ENCODE results near the gene ADGRA1. TPM values are rescaled to one million over a fixed set of nuclear protein-coding genes. Genes with fewer than 3 reads are reported as not detected.

ADGRA1 gene
- total RNA-seq, 4 donors from 2014 or later: not detected

GRCh38 chr10:133070405-133070804, 17.3 kb upstream of the ADGRA1 start:
- Histone ChIP-seq H3K27ac (no peak overlapping the region), H3K27me3 (peaks cover 0 to 67% (median 0%) of the 10 kb centered on the region in 4 donors), H3K4me3 (no peak overlapping the region), H3K36me3 (no peaks in the 10 kb centered on the region), H3K9me3 (no peaks in the 10 kb centered on the region), H3K4me1 (no peaks in the 10 kb centered on the region)
- WGBS, 2 donors: 68 to 72% methylated on average over 14 to 16 of the region's 16 CpGs
- TF ChIP-seq POLR2A (IDR thresholded peaks at IDR 0.05) (no peak), CTCF (IDR thresholded peaks at IDR 0.05) (no peak)
- intact Hi-C loops (cut with DNase I): no loop called here
- DNase-seq: no peak

- no peak for DNase-seq
- Histone ChIP-seq H3K27me3 (peaks cover 0 to 71% (median 0%) of the 10 kb centered on the region in 4 donors), H3K27ac (no peak overlapping the region), H3K36me3 (no peaks in the 10 kb centered on the region), H3K9me3 (no peaks in the 10 kb centered on the region), H3K4me1 (no peaks in the 10 kb centered on the region), H3K4me3 (no peak overlapping the region)
- WGBS, 2 donors: 69 to 81% methylated on average over 4 to 6 of the region's 21 CpGs
- TF ChIP-seq CTCF (IDR thresholded peaks at IDR 0.05) (no peak), POLR2A (IDR thresholded peaks at IDR 0.05) (no peak)
- intact Hi-C loops (cut with DNase I): no loop called here
Observed at GRCh38 chr10:133070810-133071209, 16.9 kb upstream of the ADGRA1 start.

- H3K4me3 ChIP-seq: no peak overlapping the region
- no peaks in the 10 kb centered on the region for H3K9me3 ChIP-seq
- no peaks in the 10 kb centered on the region for H3K4me1 ChIP-seq
- no peak overlapping the region for H3K27ac ChIP-seq
- no peaks in the 10 kb centered on the region for H3K36me3 ChIP-seq
- DNase-seq: no peak
- intact Hi-C loops (cut with DNase I): no loop called here
- TF ChIP-seq CTCF (IDR thresholded peaks at IDR 0.05): no peak
- TF ChIP-seq POLR2A (IDR thresholded peaks at IDR 0.05): no peak
- peaks cover 0 to 80% (median 0%) of the 10 kb centered on the region in 4 donors for H3K27me3 ChIP-seq
- WGBS, 2 donors: no CpG with 5 or more reads among the region's 11 CpGs
Observed at GRCh38 chr10:133071733-133072132, 16.0 kb upstream of the ADGRA1 start.

GRCh38 chr10:133072196-133072595, 15.5 kb upstream of the ADGRA1 start:
- TF ChIP-seq POLR2A (IDR thresholded peaks at IDR 0.05) (no peak), CTCF (IDR thresholded peaks at IDR 0.05) (no peak)
- 61 to 64% methylated on average over 2 to 4 of the region's 19 CpGs for WGBS, 2 donors
- H3K4me1 ChIP-seq: no peaks in the 10 kb centered on the region
- H3K36me3 ChIP-seq: no peaks in the 10 kb centered on the region
- peaks cover 0 to 84% (median 0%) of the 10 kb centered on the region in 4 donors for H3K27me3 ChIP-seq
- no peak for DNase-seq
- H3K27ac ChIP-seq: no peak overlapping the region
- no peak overlapping the region for H3K4me3 ChIP-seq
- intact Hi-C loops (cut with DNase I): no loop called here
- H3K9me3 ChIP-seq: no peaks in the 10 kb centered on the region

- no peak for TF ChIP-seq CTCF (IDR thresholded peaks at IDR 0.05)
- TF ChIP-seq POLR2A (IDR thresholded peaks at IDR 0.05): no peak
- Histone ChIP-seq H3K36me3 (no peaks in the 10 kb centered on the region), H3K4me3 (no peak overlapping the region), H3K9me3 (no peaks in the 10 kb centered on the region), H3K27me3 (peaks cover 0 to 82% (median 0%) of the 10 kb centered on the region in 4 donors), H3K4me1 (no peaks in the 10 kb centered on the region), H3K27ac (no peak overlapping the region)
- 78 to 93% methylated on average over 3 to 6 of the region's 34 CpGs for WGBS, 2 donors
- DNase-seq: no peak
- intact Hi-C loops (cut with DNase I): no loop called here
Observed at GRCh38 chr10:133072720-133073390, 14.9 kb upstream of the ADGRA1 start.
